ENCODE results near the gene CRTC1.

- TF ChIP-seq CTCF (IDR thresholded peaks at IDR 0.05), result no peak
- TF ChIP-seq ZFX (IDR thresholded peaks at IDR 0.05; ENCODE audit: borderline replicate concordance), result no peak
These were observed 66.1 kb downstream of the CRTC1 start for GRCh38 chr19:18749362-18750231.
